ENCODE measurements around the gene B3GNT3. TPM values are rescaled to one million over a fixed set of nuclear protein-coding genes. Genes with fewer than 3 reads are reported as not detected.
A peak's percentile ranks its signal among the peaks of the same experiment; 100 is the strongest.

B3GNT3 gene
- total and polyA plus RNA-seq, 2 of the 8 experiments (the other 6 are each of a cell fraction or from before 2014, with no cell fraction given) = 1.5 TPM

DNA sequence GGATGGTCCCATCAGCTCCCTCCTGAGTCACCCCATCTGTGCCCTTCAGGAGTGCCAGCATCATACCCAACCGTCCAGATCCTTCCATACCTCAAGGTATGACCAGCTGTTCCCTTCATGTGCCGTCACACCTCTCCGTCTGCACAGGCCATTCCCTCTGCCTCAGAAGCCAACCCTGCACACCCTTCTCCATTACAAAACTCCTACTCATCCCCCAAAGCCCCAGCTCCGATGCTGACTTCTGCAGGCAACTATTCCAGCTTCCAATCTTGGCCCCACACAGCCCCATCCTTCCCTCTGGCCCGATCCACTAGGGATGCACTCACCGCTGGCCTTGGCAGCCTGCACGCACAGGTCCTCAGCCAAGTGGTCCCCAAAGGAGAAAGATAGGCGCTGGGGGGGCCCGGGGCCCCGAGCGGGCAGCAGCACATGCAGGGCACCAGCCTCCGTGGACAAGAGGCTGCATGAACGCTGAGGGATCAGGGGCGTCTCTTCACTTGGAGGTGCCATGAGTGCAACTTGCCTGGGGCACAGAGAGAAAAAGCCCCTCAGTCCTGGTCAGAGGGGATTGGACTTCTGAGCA lies 49.1 kb downstream of the B3GNT3 start:
- Histone ChIP-seq H3K56ac (replicated peaks; ENCODE audit: insufficient read length, low read depth, low read length) (no peak overlapping the region), H3K36me3 (ENCODE audit: control insufficient read depth in 2 of 4, insufficient read depth in 4 of 4, low read length in 3 of 4) (no peaks in the 10 kb centered on the region), H2BK120ac (replicated peaks; ENCODE audit: low read depth, low read length) (no peak overlapping the region), H3K4ac (replicated peaks; ENCODE audit: insufficient read length, low read depth, low read length) (no peak overlapping the region), H2BK12ac (ENCODE audit: low read depth, low read length) (peak overlapping the region; percentile 68; the same call in 1 of the 2 replicates), H3K9me3 (ENCODE audit: insufficient read depth in 2 of 2, low read depth in 1 of 2, low read length in 1 of 2) (no peaks in the 10 kb centered on the region), H4K91ac (replicated peaks; ENCODE audit: insufficient read length, low read length) (no peak overlapping the region), H4K8ac (ENCODE audit: extremely low read depth, insufficient read depth, low read length) (no peak overlapping the region), H3K27me3 (replicated peaks in 1 of 4; ENCODE audit: control insufficient read depth in 3 of 4, extremely low read depth in 1 of 4, insufficient read depth in 3 of 4, low read length in 3 of 4) (peaks cover 0 to 14% (median 5%) of the 10 kb centered on the region in 4 experiments; a peak in 5 of 7 replicates), H3K4me2 (ENCODE audit: insufficient read depth in 1 of 2, low read depth in 2 of 2, low read length in 2 of 2) (no peak overlapping the region), H4K5ac (ENCODE audit: insufficient read length, low read depth, low read length) (no peak overlapping the region), H3K4me3 (ENCODE audit: extremely low read depth in 1 of 4, insufficient read depth in 2 of 4, low read depth in 3 of 4, low read length in 4 of 4) (no peak overlapping the region), H4K20me1 (replicated peaks in 1 of 2; ENCODE audit: control insufficient read depth in 1 of 2, insufficient read depth in 2 of 2, low read length in 2 of 2) (peaks cover 0 to 3% of the 10 kb centered on the region in 2 experiments), H3K23ac (ENCODE audit: insufficient read length) (no peak overlapping the region), H3K27ac (ENCODE audit: low read depth, low read length) (no peak overlapping the region), H3K23me2 (ENCODE audit: low read depth, low read length) (peaks cover 14% of the 10 kb centered on the region), H3K14ac (ENCODE audit: insufficient read length) (no peak overlapping the region), H2AK5ac (ENCODE audit: low read depth, low read length) (0 out of 2 replicates have a peak overlapping the region, but pooled peaks have one; percentile 82), H2BK5ac (ENCODE audit: low read depth, low read length) (peak overlapping the region; percentile 66; the same call in 1 of the 2 replicates), H3K4me1 (replicated peaks in 1 of 4; ENCODE audit: control insufficient read depth in 3 of 4, insufficient read depth in 4 of 4, low read length in 3 of 4) (peaks cover 0 to 16% (median 4%) of the 10 kb centered on the region in 4 experiments; a peak in 5 of 7 replicates), H2AFZ (ENCODE audit: low read length) (no peak overlapping the region), H3K79me1 (ENCODE audit: low read depth, low read length) (no peaks in the 10 kb centered on the region), H3K79me2 (ENCODE audit: control insufficient read depth in 1 of 2, insufficient read depth in 2 of 2, low read length in 2 of 2) (no peaks in the 10 kb centered on the region), H2BK15ac (ENCODE audit: low read length) (no peak overlapping the region), H2BK20ac (ENCODE audit: low read length) (no peak overlapping the region), H3K18ac (ENCODE audit: extremely low read depth, low read length) (no peak overlapping the region), H3K9ac (replicated peaks in 1 of 4; ENCODE audit: extremely low read depth in 1 of 4, low read depth in 3 of 4, low read length in 3 of 4) (no peak overlapping the region)
- ChIA-PET CTCF (ENCODE audit: partially characterized antibody) (interaction anchor here (0.6 to 2.1 kb wide), 7 partner anchors 9 to 669 kb away, joined by 3 to 8 read pairs (median 3); partner anchors contain the start of gene RPL18A), POLR2A (ENCODE audit: partially characterized antibody) (interaction anchor here (0.5 to 12.5 kb wide), 3 partner anchors 12 to 592 kb away, joined by 3 to 133 read pairs (median 29); partner anchors contain the start of gene RPL18A)
- DNase-seq (ENCODE audit: low read depth in 1 of 2, low spot score in 2 of 2) (no peak), FAIRE-seq (no peak)
- 88% methylated on average over 14 of the region's 14 CpGs; no CpG with 5 or more reads in 1 of the 2 experiments for WGBS, 2 experiments (ENCODE audit: extremely low coverage in 1 of 2, insufficient coverage in 1 of 2, insufficient read length in 1 of 2, insufficient replicate concordance in 2 of 2, low coverage in 1 of 2, low lambda C conversion rate in 2 of 2, missing lambda C conversion rate in 1 of 2)
- TF ChIP-seq BACH1 (IDR thresholded peaks at IDR 0.05; ENCODE audit: low read length) (no peak), CEBPB (IDR thresholded peaks at IDR 0.05; ENCODE audit: low read depth, low read length) (no peak), BRCA1 (IDR thresholded peaks at IDR 0.05; ENCODE audit: low read depth, low read length) (no peak), SP4 (IDR thresholded peaks at IDR 0.05; ENCODE audit: low read length) (no peak)
